ENCODE measurements around the gene USP38. TPM values are rescaled to one million over a fixed set of nuclear protein-coding genes. Genes with fewer than 3 reads are reported as not detected.

The USP38 gene
- total and polyA plus RNA-seq, 3 donors from 2014 or later, result 21.2 to 23.8 (median 22.9) TPM

DNA sequence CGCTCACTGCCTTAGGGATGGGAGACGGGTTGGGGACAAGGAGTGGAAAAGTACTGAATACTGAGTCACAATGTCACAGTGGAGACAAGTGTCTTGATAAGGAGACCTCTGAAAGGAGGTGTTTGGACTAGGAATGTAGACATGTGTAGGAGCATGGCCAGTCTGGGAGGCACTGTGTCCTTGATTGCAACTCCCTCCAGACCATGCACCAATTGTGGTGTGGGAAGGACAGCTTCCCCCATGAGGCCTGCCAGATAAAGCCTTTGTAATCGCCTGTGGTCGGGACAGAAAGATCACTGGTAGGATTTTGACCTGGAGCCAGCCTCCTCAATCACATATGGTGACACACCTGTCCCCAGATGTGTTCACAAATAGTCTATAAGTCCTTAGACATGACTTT, 64.1 kb downstream of the USP38 start:
- H3K4me3 ChIP-seq, result no peak overlapping the region
- H3K27me3 ChIP-seq, result no peaks in the 10 kb centered on the region
- DNase-seq, result peak; percentile 40
- WGBS, 2 donors, result 76 to 78% methylated on average over 4 of the region's 4 CpGs
- H3K9me3 ChIP-seq, result no peaks in the 10 kb centered on the region
- TF ChIP-seq, protein P1, sequence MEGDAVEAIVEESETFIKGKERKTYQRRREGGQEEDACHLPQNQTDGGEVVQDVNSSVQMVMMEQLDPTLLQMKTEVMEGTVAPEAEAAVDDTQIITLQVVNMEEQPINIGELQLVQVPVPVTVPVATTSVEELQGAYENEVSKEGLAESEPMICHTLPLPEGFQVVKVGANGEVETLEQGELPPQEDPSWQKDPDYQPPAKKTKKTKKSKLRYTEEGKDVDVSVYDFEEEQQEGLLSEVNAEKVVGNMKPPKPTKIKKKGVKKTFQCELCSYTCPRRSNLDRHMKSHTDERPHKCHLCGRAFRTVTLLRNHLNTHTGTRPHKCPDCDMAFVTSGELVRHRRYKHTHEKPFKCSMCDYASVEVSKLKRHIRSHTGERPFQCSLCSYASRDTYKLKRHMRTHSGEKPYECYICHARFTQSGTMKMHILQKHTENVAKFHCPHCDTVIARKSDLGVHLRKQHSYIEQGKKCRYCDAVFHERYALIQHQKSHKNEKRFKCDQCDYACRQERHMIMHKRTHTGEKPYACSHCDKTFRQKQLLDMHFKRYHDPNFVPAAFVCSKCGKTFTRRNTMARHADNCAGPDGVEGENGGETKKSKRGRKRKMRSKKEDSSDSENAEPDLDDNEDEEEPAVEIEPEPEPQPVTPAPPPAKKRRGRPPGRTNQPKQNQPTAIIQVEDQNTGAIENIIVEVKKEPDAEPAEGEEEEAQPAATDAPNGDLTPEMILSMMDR (IDR thresholded peaks at IDR 0.05), result no peak
- TF ChIP-seq POLR2A (IDR thresholded peaks at IDR 0.05), result no peak
- H3K36me3 ChIP-seq (ENCODE audit: low read depth, missing control alignments), result no peaks in the 10 kb centered on the region
- H3K4me1 ChIP-seq, result no peaks in the 10 kb centered on the region
- no peak overlapping the region for H3K27ac ChIP-seq
- intact Hi-C loops (cut with DNase I; ENCODE audit: low total_unique reads), result no loop called here

DNA sequence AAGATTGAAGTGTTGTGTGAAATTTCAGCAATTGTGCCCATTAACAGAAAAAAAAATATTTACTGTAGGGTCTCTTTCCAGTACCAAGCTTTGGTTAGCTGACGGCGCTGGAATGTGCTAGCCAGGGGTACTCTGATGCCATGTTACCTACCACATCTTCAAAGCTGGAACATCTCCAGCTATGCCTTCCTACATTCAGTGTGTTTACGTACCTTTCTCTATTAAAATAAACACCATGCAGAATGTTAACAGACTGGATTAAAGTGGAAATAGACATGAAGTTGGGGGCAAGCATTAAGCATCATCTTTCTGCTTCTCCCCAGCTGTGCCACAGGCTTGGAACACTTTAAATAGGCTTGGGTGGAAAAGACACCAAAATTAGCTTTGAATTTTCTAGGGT, 65.9 kb downstream of the USP38 start:
- Histone ChIP-seq H3K4me3 (no peak overlapping the region), H3K36me3 (ENCODE audit: low read depth, missing control alignments) (no peaks in the 10 kb centered on the region), H3K27me3 (no peaks in the 10 kb centered on the region), H3K4me1 (no peaks in the 10 kb centered on the region), H3K9me3 (no peaks in the 10 kb centered on the region), H3K27ac (no peak overlapping the region)
- WGBS, 2 donors, result 96 to 98% methylated on average over 3 of the region's 3 CpGs
- no peak for DNase-seq
- intact Hi-C loops (cut with DNase I; ENCODE audit: low total_unique reads), result no loop called here
- TF ChIP-seq, protein P1 (IDR thresholded peaks at IDR 0.05), result no peak
- TF ChIP-seq POLR2A (IDR thresholded peaks at IDR 0.05), result no peak

DNA sequence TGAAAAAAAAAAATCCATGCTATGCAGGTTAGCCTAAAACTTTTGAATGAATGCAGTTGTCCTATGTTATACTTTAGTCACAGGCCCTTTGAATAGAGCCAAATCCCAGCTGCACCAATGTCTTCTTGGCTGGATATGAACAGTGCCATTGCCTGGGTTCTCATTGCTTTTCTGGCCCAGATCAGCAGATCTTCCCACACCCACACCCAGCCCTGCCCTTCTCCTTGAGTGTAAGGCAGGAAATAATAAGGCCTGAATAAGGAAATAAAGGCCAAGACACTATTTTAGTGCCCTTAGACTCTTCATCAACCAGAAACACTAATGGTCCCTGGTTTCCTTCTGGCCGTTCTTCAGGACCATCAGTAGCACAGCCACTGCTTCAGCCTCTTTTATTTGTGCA, 66.6 kb downstream of the USP38 start:
- TF ChIP-seq POLR2A (IDR thresholded peaks at IDR 0.05), result no peak
- TF ChIP-seq, protein P1 (IDR thresholded peaks at IDR 0.05), result no peak
- 81 to 89% methylated on average over 1 of the region's 1 CpG for WGBS, 2 donors

DNA sequence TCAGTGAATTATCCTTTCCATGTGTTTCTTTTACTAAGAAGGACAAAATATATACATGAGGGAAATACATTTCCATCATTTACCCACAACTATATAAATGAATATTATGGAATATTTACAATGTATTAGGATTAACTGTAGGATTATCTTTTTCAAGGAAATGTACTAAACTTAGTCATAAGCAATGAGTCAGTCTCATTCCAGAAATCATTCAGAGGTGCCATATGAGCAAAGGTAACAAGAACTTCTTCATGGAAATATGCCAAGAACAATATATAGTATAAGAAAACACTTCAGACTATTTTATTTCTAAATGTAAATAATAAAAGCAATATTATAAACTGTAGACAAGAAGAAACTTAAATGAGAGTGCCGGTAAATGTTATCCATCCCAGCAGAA, 67.1 kb downstream of the USP38 start:
- TF ChIP-seq, protein P1 (IDR thresholded peaks at IDR 0.05), result no peak
- no peak for TF ChIP-seq POLR2A (IDR thresholded peaks at IDR 0.05)
- H3K27me3 ChIP-seq, result no peaks in the 10 kb centered on the region
- H3K4me1 ChIP-seq, result no peaks in the 10 kb centered on the region
- H3K4me3 ChIP-seq, result no peak overlapping the region
- 0 to 55% methylated on average over 1 of the region's 1 CpG for WGBS, 2 donors
- no peak for DNase-seq
- H3K27ac ChIP-seq, result no peak overlapping the region
- H3K36me3 ChIP-seq (ENCODE audit: low read depth, missing control alignments), result no peaks in the 10 kb centered on the region
- intact Hi-C loops (cut with DNase I; ENCODE audit: low total_unique reads), result no loop called here
- H3K9me3 ChIP-seq, result no peaks in the 10 kb centered on the region

More for the DNA sequence above, 66.6 kb downstream of the USP38 start:
- no peaks in the 10 kb centered on the region for H3K9me3 ChIP-seq
- intact Hi-C loops (cut with DNase I; ENCODE audit: low total_unique reads), result no loop called here
- DNase-seq, result no peak
- H3K27me3 ChIP-seq, result no peaks in the 10 kb centered on the region
- no peak overlapping the region for H3K27ac ChIP-seq
- no peaks in the 10 kb centered on the region for H3K36me3 ChIP-seq (ENCODE audit: low read depth, missing control alignments)
- H3K4me3 ChIP-seq, result no peak overlapping the region
- no peaks in the 10 kb centered on the region for H3K4me1 ChIP-seq

DNA sequence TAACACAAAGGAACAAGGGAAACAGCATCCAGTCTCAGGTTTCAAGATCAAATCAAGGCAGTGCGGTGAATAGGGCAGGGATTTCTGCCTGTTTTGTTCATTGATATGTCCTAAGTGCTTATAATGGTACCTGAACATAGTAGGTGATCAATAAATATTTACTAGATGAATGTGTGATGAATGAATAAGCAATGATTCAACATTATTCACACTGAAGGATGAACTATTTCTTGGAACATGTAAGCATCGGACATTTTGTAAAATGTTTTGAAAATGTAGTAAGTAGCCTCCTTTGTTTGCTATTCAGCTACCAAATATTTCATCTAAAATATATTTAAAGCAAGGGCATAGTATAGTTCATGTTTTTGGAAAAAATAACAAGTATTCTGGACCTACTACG, 67.8 kb downstream of the USP38 start:
- intact Hi-C loops (cut with DNase I; ENCODE audit: low total_unique reads), result no loop called here
- Histone ChIP-seq H3K27me3 (no peaks in the 10 kb centered on the region), H3K4me3 (no peak overlapping the region), H3K4me1 (no peaks in the 10 kb centered on the region), H3K9me3 (no peaks in the 10 kb centered on the region), H3K36me3 (ENCODE audit: low read depth, missing control alignments) (no peaks in the 10 kb centered on the region), H3K27ac (no peak overlapping the region)
- 92 to 96% methylated on average over 3 of the region's 3 CpGs for WGBS, 2 donors
- TF ChIP-seq, protein P1 (IDR thresholded peaks at IDR 0.05), result no peak
- no peak for TF ChIP-seq POLR2A (IDR thresholded peaks at IDR 0.05)
- no peak for DNase-seq
